GM23338 (cell line): Measurements from ENCODE around the gene SLC9A2.

Source experiments
- CTCF ChIP-seq, 2 experiments: fragments of 200-600 bp in 1 of 2; sonication (generic) in 1 of 2; conservative IDR thresholded peaks; 2 replicates each; pipeline versions ENCODE4 v1.5.1 to v1.6.1; 2016 to 2017; ENCODE audit warnings: antibody characterized with exemption in 2 of 2, low read depth in 2 of 2, mild to moderate bottlenecking in 2 of 2, moderate library complexity in 1 of 2
- ETS1 ChIP-seq: IDR thresholded peaks from 2 replicates; pipeline ENCODE4 v1.6.1; 2016; ENCODE audit warnings: antibody characterized with exemption
- EZH2phosphoT487 ChIP-seq: fragments of 200-600 bp; sonication (generic); IDR thresholded peaks from one replicate; pipeline ENCODE4 v1.8.1; 2018; ENCODE audit warnings: antibody characterized with exemption; ENCODE audit not compliant: unreplicated experiment
- POLR2AphosphoS5 ChIP-seq: IDR thresholded peaks from 2 replicates; pipeline ENCODE4 v1.6.1; 2016; ENCODE audit warnings: antibody characterized with exemption, low read depth

GRCh38 chr2:102749938-102750337, 130.6 kb downstream of the SLC9A2 start:
- TF ChIP-seq CTCF (conservative IDR thresholded peaks at IDR 0.05; ENCODE audit: low read depth in 2 of 2) (no peak), POLR2AphosphoS5 (no peak), EZH2phosphoT487 (no peak), ETS1 (no peak)
